Neural progenitor cell (in vitro differentiated cells): Measurements from ENCODE around the gene ACTL10. TPM values are rescaled to one million over a fixed set of nuclear protein-coding genes. Genes with fewer than 3 reads are reported as not detected.

Experiments
- DNase-seq: peaks from one replicate; pipeline ENCODE4 v3.0.0-alpha.2; 2016; ENCODE audit warnings: low spot score
- H2AFZ ChIP-seq: fragments of 200-600 bp; sonication (generic); replicated peaks from 2 replicates; pipeline ENCODE4 v1.6.1; 2016; ENCODE audit warnings: antibody characterized with exemption
- H3F3A ChIP-seq: fragments of 200-600 bp; sonication (generic); 2 replicates; pipeline ENCODE4 v1.6.1; 2016; ENCODE audit warnings: antibody characterized with exemption, low read depth
- H3K27ac ChIP-seq: fragments of 200-600 bp; sonication (generic); 2 replicates; pipeline ENCODE4 v1.5.1; 2016; ENCODE audit warnings: mild to moderate bottlenecking
- H3K27me3 ChIP-seq: fragments of 200-600 bp; sonication (generic); 2 replicates; pipeline ENCODE4 v1.6.1; 2016; ENCODE audit warnings: mild to moderate bottlenecking, moderate library complexity
- H3K36me3 ChIP-seq: fragments of 200-600 bp; sonication (generic); 2 replicates; pipeline ENCODE4 v1.5.1; 2016
- H3K4me1 ChIP-seq: fragments of 200-600 bp; sonication (generic); 2 replicates; pipeline ENCODE4 v1.6.1; 2016; ENCODE audit warnings: mixed run types
- H3K4me2 ChIP-seq: fragments of 200-600 bp; sonication (generic); 2 replicates; pipeline ENCODE4 v1.6.1; 2016
- H3K4me3 ChIP-seq: fragments of 200-600 bp; sonication (generic); 2 replicates; pipeline ENCODE4 v1.5.1; 2016
- H3K79me2 ChIP-seq: fragments of 200-600 bp; sonication (generic); 2 replicates; pipeline ENCODE4 v1.6.1; 2016; ENCODE audit warnings: low read depth
- H3K9ac ChIP-seq: fragments of 200-600 bp; sonication (generic); 2 replicates; pipeline ENCODE4 v1.6.1; 2016
- H3K9me3 ChIP-seq: fragments of 200-600 bp; sonication (generic); 2 replicates; pipeline ENCODE4 v1.5.1; 2016; ENCODE audit warnings: low read depth
- H4K20me1 ChIP-seq: fragments of 200-600 bp; sonication (generic); 2 replicates; pipeline ENCODE4 v1.6.1; 2016; ENCODE audit warnings: low read depth
- H3K27ac Mint-ChIP-seq: 3 replicates; pipeline ENCODE4 v1.8.0; 2021; ENCODE audit warnings: mixed read lengths
- H3K27me3 Mint-ChIP-seq: 2 replicates; pipeline ENCODE4 v1.8.0; 2022; ENCODE audit warnings: low read depth, mild to moderate bottlenecking, inconsistent platforms, moderate library complexity, mixed read lengths; ENCODE audit not compliant: insufficient read depth
- H3K36me3 Mint-ChIP-seq: 3 replicates; pipeline ENCODE4 v1.8.0; 2021; ENCODE audit warnings: mixed read lengths
- H3K4me1 Mint-ChIP-seq: 3 replicates; pipeline ENCODE4 v1.8.0; 2021; ENCODE audit warnings: mixed read lengths
- H3K4me3 Mint-ChIP-seq: 3 replicates; pipeline ENCODE4 v1.8.0; 2021; ENCODE audit warnings: mild to moderate bottlenecking, moderate library complexity, mixed read lengths
- H3K9me3 Mint-ChIP-seq: 3 replicates; pipeline ENCODE4 v1.8.0; 2020; ENCODE audit warnings: mixed read lengths
- EZH2 ChIP-seq: fragments of 200-600 bp; sonication (generic); IDR thresholded peaks from 2 replicates; pipeline ENCODE4 v1.6.1; 2017; ENCODE audit warnings: antibody characterized with exemption, mild to moderate bottlenecking, moderate library complexity
- EZH2phosphoT487 ChIP-seq: fragments of 200-600 bp; sonication (generic); IDR thresholded peaks from 2 replicates; pipeline ENCODE4 v1.6.1; 2017; ENCODE audit warnings: antibody characterized with exemption
- total RNA-seq: library from RNA; depleted of rRNA; stranded (reverse); fragments of >200 nt; gene quantifications from 2 replicates; pipeline ENCODE4 v1.2.3, GENCODE V29; 2015; ENCODE audit warnings: low replicate concordance
- TF ChIP-seq, protein P1 (sequence below): fragments of 200-600 bp; sonication (generic); IDR thresholded peaks from 2 replicates; pipeline ENCODE4 v1.5.1; 2017; ENCODE audit warnings: antibody characterized with exemption, mild to moderate bottlenecking

ACTL10 gene
- total RNA-seq, 1 donor from 2014 or later, result not detected

DNA sequence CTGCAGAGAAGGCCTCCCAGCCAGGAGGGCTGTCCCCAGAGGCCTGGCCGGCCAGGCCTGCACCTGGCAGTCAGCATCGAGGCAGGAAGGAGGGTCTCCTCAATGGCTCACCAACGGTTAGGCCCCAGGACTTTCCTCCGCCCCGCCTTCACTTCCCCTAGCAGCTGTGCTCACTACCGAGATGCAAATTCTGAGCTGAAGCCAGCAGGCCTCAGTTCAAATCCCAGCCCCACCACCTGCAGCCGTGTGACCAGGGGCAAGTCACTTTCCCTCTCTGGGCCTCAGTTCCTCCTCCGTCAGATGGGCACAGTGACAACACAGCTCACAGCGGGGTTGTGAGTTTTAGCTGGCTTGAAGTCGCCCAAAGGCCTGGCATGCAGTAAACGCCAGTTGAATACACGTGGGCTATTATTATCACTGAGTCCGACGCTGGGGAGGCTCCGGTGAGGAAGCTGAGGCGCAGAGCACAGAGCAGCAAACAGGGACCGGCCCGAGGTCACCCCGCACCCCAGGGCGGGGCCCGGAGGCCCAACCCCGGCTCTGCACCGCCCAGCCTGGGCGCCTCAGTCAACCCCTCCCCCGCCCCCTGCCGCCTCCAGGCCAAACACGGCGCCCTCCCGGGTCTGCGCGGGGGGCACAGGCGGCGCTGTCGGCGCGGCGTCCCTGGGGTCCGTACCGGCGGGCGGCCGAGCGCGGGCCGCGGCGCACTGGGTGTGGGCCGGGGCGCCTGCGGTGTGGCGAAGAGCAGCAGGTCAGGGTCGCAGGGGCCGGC is 18.8 kb downstream of the ACTL10 start:
- peaks cover 35% of the 10 kb centered on the region for H3K4me1 Mint-ChIP-seq
- Histone ChIP-seq H3K27ac (no peak overlapping the region), H3K9ac (no peak overlapping the region), H3K27me3 (no peaks in the 10 kb centered on the region), H2AFZ (no peak overlapping the region), H3K79me2 (peaks cover 47% of the 10 kb centered on the region), H3K4me2 (peak overlapping the region; percentile 88), H3K4me3 (peak overlapping the region; percentile 65), H3K36me3 (no peaks in the 10 kb centered on the region), H4K20me1 (peaks cover 52% of the 10 kb centered on the region), H3K4me1 (peaks cover 20% of the 10 kb centered on the region), H3K9me3 (no peaks in the 10 kb centered on the region), H3F3A (peaks cover 18% of the 10 kb centered on the region)
- peaks cover 2% of the 10 kb centered on the region for H3K27me3 Mint-ChIP-seq
- H3K9me3 Mint-ChIP-seq, result no peaks in the 10 kb centered on the region
- peak overlapping the region; percentile 69 for H3K27ac Mint-ChIP-seq
- TF ChIP-seq, protein P1, sequence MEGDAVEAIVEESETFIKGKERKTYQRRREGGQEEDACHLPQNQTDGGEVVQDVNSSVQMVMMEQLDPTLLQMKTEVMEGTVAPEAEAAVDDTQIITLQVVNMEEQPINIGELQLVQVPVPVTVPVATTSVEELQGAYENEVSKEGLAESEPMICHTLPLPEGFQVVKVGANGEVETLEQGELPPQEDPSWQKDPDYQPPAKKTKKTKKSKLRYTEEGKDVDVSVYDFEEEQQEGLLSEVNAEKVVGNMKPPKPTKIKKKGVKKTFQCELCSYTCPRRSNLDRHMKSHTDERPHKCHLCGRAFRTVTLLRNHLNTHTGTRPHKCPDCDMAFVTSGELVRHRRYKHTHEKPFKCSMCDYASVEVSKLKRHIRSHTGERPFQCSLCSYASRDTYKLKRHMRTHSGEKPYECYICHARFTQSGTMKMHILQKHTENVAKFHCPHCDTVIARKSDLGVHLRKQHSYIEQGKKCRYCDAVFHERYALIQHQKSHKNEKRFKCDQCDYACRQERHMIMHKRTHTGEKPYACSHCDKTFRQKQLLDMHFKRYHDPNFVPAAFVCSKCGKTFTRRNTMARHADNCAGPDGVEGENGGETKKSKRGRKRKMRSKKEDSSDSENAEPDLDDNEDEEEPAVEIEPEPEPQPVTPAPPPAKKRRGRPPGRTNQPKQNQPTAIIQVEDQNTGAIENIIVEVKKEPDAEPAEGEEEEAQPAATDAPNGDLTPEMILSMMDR, result peak; percentile 9
- no peak for TF ChIP-seq EZH2phosphoT487
- no peaks in the 10 kb centered on the region for H3K36me3 Mint-ChIP-seq
- H3K4me3 Mint-ChIP-seq, result peak overlapping the region; percentile 92
- peak; percentile 63 for DNase-seq

DNA sequence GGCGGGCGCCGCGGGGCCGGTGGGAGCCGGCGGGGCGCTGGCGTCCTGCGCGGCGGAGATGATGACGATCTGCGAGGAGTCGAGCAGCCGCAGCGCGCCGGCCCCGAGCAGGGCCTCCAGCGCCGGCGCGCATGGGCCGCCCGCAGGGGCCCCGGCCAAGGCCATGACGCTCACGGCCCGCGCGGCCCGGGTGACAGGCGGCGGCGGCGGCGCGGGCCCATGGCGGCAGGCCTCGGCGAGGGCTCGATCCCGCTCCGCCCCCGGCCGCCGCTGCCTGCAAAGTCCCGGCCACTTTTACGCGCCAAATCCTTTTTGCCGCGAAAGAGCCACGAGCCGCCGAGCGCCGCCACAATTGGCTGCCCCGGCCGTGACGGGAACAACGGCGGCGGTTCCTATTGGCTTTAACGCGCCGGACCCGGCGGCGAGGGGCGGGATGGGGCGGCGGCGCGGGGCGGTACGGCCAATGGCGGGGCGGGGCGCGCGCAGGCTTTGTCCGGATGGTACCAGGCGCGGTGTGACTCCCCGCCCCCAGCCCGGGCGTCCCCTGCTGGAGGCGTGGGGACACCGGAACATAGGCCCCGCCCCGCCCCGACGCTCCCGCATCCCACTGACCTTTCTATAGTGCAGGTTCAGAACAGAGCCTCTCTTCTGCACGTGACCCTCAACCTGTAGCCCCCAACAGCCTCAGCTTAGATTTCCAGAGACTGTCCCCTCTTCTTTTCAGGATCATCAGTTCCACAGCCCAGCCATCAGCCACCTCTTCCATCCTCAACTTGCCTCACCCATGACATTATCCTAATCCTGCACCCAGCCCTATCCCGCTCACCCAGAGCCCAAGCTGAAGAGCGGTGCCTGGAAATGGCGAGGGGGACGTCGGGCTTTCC is 19.6 kb downstream of the ACTL10 start, which contains the start of gene E2F1:
Gene E2F1 (minus strand): TSS at position 286 of the 884 bp plus-strand sequence. CDS start 121 bp downstream, at position 165.
- H2AFZ ChIP-seq, result peak within 1 kb of the TSS; percentile 73
- Mint-ChIP-seq H3K9me3 (no peaks in the 10 kb centered on the region), H3K27me3 (peaks cover 2% of the 10 kb centered on the region)

DNA sequence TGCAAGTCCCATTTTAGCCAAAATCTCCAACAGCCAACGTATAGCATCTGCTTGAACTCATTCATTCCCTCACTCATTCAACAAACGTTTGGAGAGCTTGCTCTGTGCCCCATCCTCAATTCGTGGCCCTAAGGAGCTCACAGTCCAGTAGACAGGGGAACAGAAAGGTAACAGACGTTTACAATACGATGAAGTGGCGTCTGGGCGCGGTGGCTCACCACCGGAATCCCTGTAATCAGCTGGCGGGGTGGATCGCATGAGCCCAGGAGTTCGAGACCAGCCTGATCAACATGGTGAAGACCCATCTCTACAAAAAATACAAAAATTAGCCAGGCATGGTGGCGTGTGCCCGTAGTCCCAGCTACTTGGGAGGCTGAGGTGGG is 20.2 kb downstream of the ACTL10 start:
- peak overlapping the region; percentile 73 for H2AFZ ChIP-seq
- peaks cover 37% of the 10 kb centered on the region for H4K20me1 ChIP-seq
- Mint-ChIP-seq H3K4me1 (peaks cover 29% of the 10 kb centered on the region), H3K27ac (peak overlapping the region; percentile 80), H3K4me3 (peak overlapping the region; percentile 82), H3K9me3 (no peaks in the 10 kb centered on the region), H3K36me3 (no peaks in the 10 kb centered on the region), H3K27me3 (peaks cover 4% of the 10 kb centered on the region)
- peaks cover 20% of the 10 kb centered on the region for H3K4me1 ChIP-seq
- H3K27ac ChIP-seq, result no peak overlapping the region
- H3K9ac ChIP-seq, result no peak overlapping the region
- no peak for DNase-seq
- H3K4me2 ChIP-seq, result peak overlapping the region; percentile 77
- H3K27me3 ChIP-seq, result no peaks in the 10 kb centered on the region
- H3K36me3 ChIP-seq, result no peaks in the 10 kb centered on the region
- peaks cover 18% of the 10 kb centered on the region for H3F3A ChIP-seq
- H3K4me3 ChIP-seq, result peak overlapping the region; percentile 35
- H3K79me2 ChIP-seq, result peaks cover 37% of the 10 kb centered on the region
- H3K9me3 ChIP-seq, result no peaks in the 10 kb centered on the region
- TF ChIP-seq, protein P1, result no peak
- no peak for TF ChIP-seq EZH2

More for the DNA sequence above, 19.6 kb downstream of the ACTL10 start, which contains the start of gene E2F1:
- peaks cover 43% of the 10 kb centered on the region for H3K79me2 ChIP-seq
- H3K9ac ChIP-seq, result no peak within 1 kb of the TSS
- Mint-ChIP-seq H3K27ac (peak within 1 kb of the TSS; percentile 80), H3K4me3 (peak within 1 kb of the TSS; percentile 92), H3K36me3 (no peaks in the 10 kb centered on the region), H3K4me1 (peaks cover 33% of the 10 kb centered on the region)
- H3K4me1 ChIP-seq, result peaks cover 20% of the 10 kb centered on the region
- peaks cover 18% of the 10 kb centered on the region for H3F3A ChIP-seq
- no peaks in the 10 kb centered on the region for H3K9me3 ChIP-seq
- no peak within 1 kb of the TSS for H3K27ac ChIP-seq
- peak; percentile 99 for DNase-seq
- H4K20me1 ChIP-seq, result peaks cover 43% of the 10 kb centered on the region
- H3K4me2 ChIP-seq, result peak within 1 kb of the TSS; percentile 88
- H3K4me3 ChIP-seq, result peak within 1 kb of the TSS; percentile 65
- TF ChIP-seq, protein P1, result peak; percentile 34
- TF ChIP-seq EZH2phosphoT487 (no peak), EZH2 (no peak)
- H3K36me3 ChIP-seq, result no peaks in the 10 kb centered on the region
- no peaks in the 10 kb centered on the region for H3K27me3 ChIP-seq
